ENCODE data around the gene KLHL12. TPM values are rescaled to one million over a fixed set of nuclear protein-coding genes. Genes with fewer than 3 reads are reported as not detected.

The KLHL12 gene
- total RNA-seq, 2 experiments from 2014 or later, result 27.8 to 31.7 TPM

DNA sequence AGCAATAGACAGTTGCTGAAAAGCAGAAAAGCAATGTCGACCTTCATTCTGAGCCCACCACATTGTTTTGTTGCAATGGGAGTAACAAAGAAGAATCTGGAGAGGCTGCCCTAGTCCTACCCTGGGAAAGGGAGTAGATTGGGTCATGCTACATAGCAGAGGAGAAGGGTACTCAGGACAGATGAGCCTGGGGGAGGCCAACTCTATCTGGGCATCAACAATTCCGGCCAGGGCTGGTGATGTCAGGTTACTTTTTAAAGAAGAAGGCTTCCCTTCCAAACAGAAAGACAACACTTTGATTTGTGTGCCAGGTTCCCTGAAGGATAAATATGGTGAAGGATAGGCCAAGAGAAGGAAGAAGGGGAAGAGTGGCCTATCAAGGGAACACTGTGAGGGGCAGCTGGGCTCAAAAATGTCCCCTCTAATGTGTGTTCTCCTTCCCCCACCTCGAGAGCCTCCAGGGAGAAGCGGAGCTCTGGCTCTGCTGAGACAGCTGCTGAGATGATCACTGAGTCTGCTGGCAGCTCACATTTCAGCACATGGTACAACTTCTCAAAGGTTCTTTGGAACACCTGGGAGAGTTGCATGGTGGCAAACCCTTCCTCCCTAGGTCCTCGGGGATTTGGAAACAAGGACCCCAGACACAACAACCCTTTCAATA lies 34.3 kb upstream of the KLHL12 start:
- peaks cover 28% of the 10 kb centered on the region for H3K4me1 Mint-ChIP-seq (ENCODE audit: low read depth)
- no peaks in the 10 kb centered on the region for H3K27me3 Mint-ChIP-seq (ENCODE audit: low read depth)
- DNase-seq (no peak), ATAC-seq (no peak)
- H3K4me3 Mint-ChIP-seq, result no peak overlapping the region
- H3K36me3 Mint-ChIP-seq (ENCODE audit: low read depth), result peaks cover 11% of the 10 kb centered on the region
- H3K9me3 Mint-ChIP-seq (ENCODE audit: insufficient read depth), result no peaks in the 10 kb centered on the region
- CTCF ChIA-PET, result interaction anchor here (0.8 kb wide), 1 partner anchor 38 kb away, joined by 3 read pairs; no protein-coding TSS in a partner anchor
- H3K27ac Mint-ChIP-seq, result no peak overlapping the region
- POLR2A ChIA-PET, result no interaction called here

- H3K4me3 Mint-ChIP-seq, result no peak overlapping the region
- ChIA-PET POLR2A (interaction anchor here (1.0 kb wide), 2 partner anchors 8 to 18 kb away, joined by 3 to 5 read pairs; no protein-coding TSS in a partner anchor), CTCF (interaction anchor here (1.0 to 1.9 kb wide), 2 partner anchors 9 to 40 kb away, joined by 4 to 5 read pairs; no protein-coding TSS in a partner anchor)
- peaks cover 32% of the 10 kb centered on the region for H3K4me1 Mint-ChIP-seq (ENCODE audit: low read depth)
- no peak for ATAC-seq
- DNase-seq, result no peak
- H3K36me3 Mint-ChIP-seq (ENCODE audit: low read depth), result peaks cover 9% of the 10 kb centered on the region
- no peaks in the 10 kb centered on the region for H3K9me3 Mint-ChIP-seq (ENCODE audit: insufficient read depth)
- no peak overlapping the region for H3K27ac Mint-ChIP-seq
- H3K27me3 Mint-ChIP-seq (ENCODE audit: low read depth), result no peaks in the 10 kb centered on the region
These were observed 32.2 kb upstream of the KLHL12 start for GRCh38 chr1:202959276-202959620.

GRCh38 chr1:202958544-202959275 lies 31.7 kb upstream of the KLHL12 start:
- Mint-ChIP-seq H3K9me3 (ENCODE audit: insufficient read depth) (no peaks in the 10 kb centered on the region), H3K27me3 (ENCODE audit: low read depth) (no peaks in the 10 kb centered on the region), H3K4me1 (ENCODE audit: low read depth) (peaks cover 36% of the 10 kb centered on the region), H3K4me3 (peak overlapping the region; percentile 78), H3K36me3 (ENCODE audit: low read depth) (peaks cover 10% of the 10 kb centered on the region), H3K27ac (peak overlapping the region; percentile 75)
- ChIA-PET POLR2A (interaction anchor here (1.0 kb wide), 1 partner anchor 19 kb away, joined by 5 read pairs; no protein-coding TSS in a partner anchor), CTCF (interaction anchor here (1.0 to 1.9 kb wide), 3 partner anchors 9 to 41 kb away, joined by 3 to 5 read pairs (median 4); no protein-coding TSS in a partner anchor)
- peak; percentile 38 for DNase-seq
- peak; percentile 10 for ATAC-seq

DNA sequence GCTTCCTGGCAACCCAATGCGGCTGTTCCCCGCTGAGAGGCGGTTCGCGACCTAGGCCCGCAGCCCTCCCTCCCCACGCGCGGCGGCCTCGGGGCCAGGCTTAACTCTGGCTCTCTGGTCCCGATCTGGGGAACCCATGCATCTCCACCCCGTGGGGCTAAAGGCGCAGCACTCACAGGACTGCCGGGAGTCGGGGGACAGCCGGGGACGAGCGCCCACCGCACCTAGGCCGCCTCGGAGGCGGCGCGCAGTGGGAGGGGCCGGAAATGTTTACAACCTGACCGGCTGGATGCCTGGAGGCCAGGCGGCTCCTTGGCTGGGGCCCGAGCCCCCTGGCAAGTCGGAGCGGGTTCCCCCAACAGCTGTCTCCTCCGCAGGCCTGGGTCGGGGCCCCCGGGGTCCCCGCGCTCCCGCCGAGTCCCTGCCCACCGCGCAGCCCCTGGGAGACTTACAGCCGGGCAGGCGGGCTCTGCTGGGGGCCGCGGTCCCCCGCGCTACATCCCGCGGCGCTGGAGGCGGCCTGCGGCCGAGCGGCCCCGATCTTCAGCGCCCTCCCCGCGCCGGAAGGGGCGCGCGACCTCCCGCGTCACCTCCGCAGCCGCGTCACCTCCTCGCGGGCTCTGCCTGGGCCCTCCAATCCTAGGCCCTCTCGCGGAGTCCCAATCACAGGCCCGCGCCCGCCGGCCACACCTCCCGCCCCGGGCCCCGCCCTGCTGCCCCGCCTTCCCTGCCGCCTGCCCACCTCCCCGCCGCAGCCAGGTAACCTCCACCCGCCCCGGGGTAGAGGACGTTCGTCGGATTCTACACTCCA lies 30.9 kb upstream of the KLHL12 start, which contains the start of gene ADIPOR1:
Gene ADIPOR1, minus strand, starts transcription at position 580 of the 811 bp plus-strand sequence. CDS start 7,242 bp downstream, outside the sequence.
- H3K4me3 Mint-ChIP-seq, result peak within 1 kb of the TSS; percentile 86
- peaks cover 42% of the 10 kb centered on the region for H3K4me1 Mint-ChIP-seq (ENCODE audit: low read depth)
- H3K27me3 Mint-ChIP-seq (ENCODE audit: low read depth), result no peaks in the 10 kb centered on the region
- ChIA-PET CTCF (interaction anchor here (1.0 kb wide), 1 partner anchor 10 kb away, joined by 3 read pairs; no protein-coding TSS in a partner anchor), POLR2A (no interaction called here)
- ATAC-seq, result peak; percentile 99
- H3K27ac Mint-ChIP-seq, result peak within 1 kb of the TSS; percentile 88
- DNase-seq, result peak; percentile 94
- peaks cover 10% of the 10 kb centered on the region for H3K36me3 Mint-ChIP-seq (ENCODE audit: low read depth)
- H3K9me3 Mint-ChIP-seq (ENCODE audit: insufficient read depth), result no peaks in the 10 kb centered on the region

- Mint-ChIP-seq H3K4me3 (peak overlapping the region; percentile 86), H3K9me3 (ENCODE audit: insufficient read depth) (no peaks in the 10 kb centered on the region), H3K4me1 (ENCODE audit: low read depth) (peaks cover 51% of the 10 kb centered on the region), H3K27ac (peak overlapping the region; percentile 88), H3K27me3 (ENCODE audit: low read depth) (no peaks in the 10 kb centered on the region), H3K36me3 (ENCODE audit: low read depth) (peaks cover 10% of the 10 kb centered on the region)
- ChIA-PET CTCF (no interaction called here), POLR2A (no interaction called here)
- DNase-seq (no peak), ATAC-seq (no peak)
These were observed 29.9 kb upstream of the KLHL12 start for GRCh38 chr1:202956969-202957368.

- H3K27ac Mint-ChIP-seq, result no peak overlapping the region
- H3K4me1 Mint-ChIP-seq (ENCODE audit: low read depth), result peaks cover 59% of the 10 kb centered on the region
- ChIA-PET POLR2A (interaction anchor here (0.9 to 1.1 kb wide), 3 partner anchors 10 to 64 kb away, joined by 3 to 4 read pairs (median 3); partner anchors contain the start of gene TMEM183A), CTCF (interaction anchor here (1.0 to 1.7 kb wide), 4 partner anchors 11 to 14 kb away, joined by 3 to 8 read pairs (median 6); partner anchors contain the start of gene CYB5R1)
- no peak for ATAC-seq
- no peaks in the 10 kb centered on the region for H3K27me3 Mint-ChIP-seq (ENCODE audit: low read depth)
- no peaks in the 10 kb centered on the region for H3K9me3 Mint-ChIP-seq (ENCODE audit: insufficient read depth)
- H3K36me3 Mint-ChIP-seq (ENCODE audit: low read depth), result peaks cover 23% of the 10 kb centered on the region
- no peak for DNase-seq
- no peak overlapping the region for H3K4me3 Mint-ChIP-seq
These were observed 27.2 kb upstream of the KLHL12 start for GRCh38 chr1:202954057-202954745.

GRCh38 chr1:202953392-202953791 lies 26.4 kb upstream of the KLHL12 start:
- ATAC-seq (no peak), DNase-seq (no peak)
- ChIA-PET CTCF (interaction anchor here (0.9 to 1.7 kb wide), 3 partner anchors 14 to 47 kb away, joined by 5 to 8 read pairs (median 5); partner anchors contain the start of gene CYB5R1), POLR2A (interaction anchor here (1.1 to 1.2 kb wide), 5 partner anchors 13 to 90 kb away, joined by 3 to 7 read pairs (median 4); partner anchors contain the start of gene TMEM183A)
- Mint-ChIP-seq H3K9me3 (ENCODE audit: insufficient read depth) (no peaks in the 10 kb centered on the region), H3K4me3 (no peak overlapping the region), H3K27ac (no peak overlapping the region), H3K36me3 (ENCODE audit: low read depth) (peaks cover 24% of the 10 kb centered on the region), H3K4me1 (ENCODE audit: low read depth) (peaks cover 53% of the 10 kb centered on the region), H3K27me3 (ENCODE audit: low read depth) (no peaks in the 10 kb centered on the region)

GRCh38 chr1:202952818-202953217 lies 25.8 kb upstream of the KLHL12 start:
- ATAC-seq (peak; percentile 35), DNase-seq (no peak)
- H3K4me3 Mint-ChIP-seq, result no peak overlapping the region
- POLR2A ChIA-PET, result interaction anchor here (0.8 to 1.2 kb wide), 6 partner anchors 9 to 90 kb away, joined by 3 to 7 read pairs (median 4); partner anchors contain the start of gene TMEM183A
- H3K27me3 Mint-ChIP-seq (ENCODE audit: low read depth), result no peaks in the 10 kb centered on the region
- CTCF ChIA-PET, result interaction anchor here (0.7 to 1.7 kb wide), 5 partner anchors 10 to 54 kb away, joined by 3 to 8 read pairs (median 5); partner anchors contain the start of genes CYB5R1 and TMEM183A
- peaks cover 29% of the 10 kb centered on the region for H3K36me3 Mint-ChIP-seq (ENCODE audit: low read depth)
- peaks cover 52% of the 10 kb centered on the region for H3K4me1 Mint-ChIP-seq (ENCODE audit: low read depth)
- H3K27ac Mint-ChIP-seq, result no peak overlapping the region
- no peaks in the 10 kb centered on the region for H3K9me3 Mint-ChIP-seq (ENCODE audit: insufficient read depth)

DNA sequence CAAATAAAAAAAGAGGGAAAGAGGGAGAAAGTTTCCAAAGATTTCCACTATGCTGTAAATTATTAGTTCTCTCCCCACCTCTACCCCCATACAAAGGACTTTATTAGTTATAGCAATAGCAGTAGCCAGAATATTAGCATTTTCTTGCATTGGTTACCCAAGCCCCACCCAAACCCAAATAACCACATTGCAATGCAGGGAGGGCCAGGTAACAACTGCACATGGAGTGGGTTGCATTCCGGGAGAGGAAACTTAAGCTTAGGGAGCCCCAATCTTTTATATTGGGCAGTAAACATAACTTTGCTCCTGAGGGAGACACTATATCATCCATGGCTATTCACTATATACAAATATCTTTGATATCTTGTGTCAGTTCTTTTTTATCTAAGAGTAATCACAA lies 25.1 kb upstream of the KLHL12 start:
- CTCF ChIA-PET, result interaction anchor here (0.9 to 1.3 kb wide), 2 partner anchors 47 to 55 kb away, joined by 3 to 5 read pairs; partner anchors contain the start of gene TMEM183A

DNA sequence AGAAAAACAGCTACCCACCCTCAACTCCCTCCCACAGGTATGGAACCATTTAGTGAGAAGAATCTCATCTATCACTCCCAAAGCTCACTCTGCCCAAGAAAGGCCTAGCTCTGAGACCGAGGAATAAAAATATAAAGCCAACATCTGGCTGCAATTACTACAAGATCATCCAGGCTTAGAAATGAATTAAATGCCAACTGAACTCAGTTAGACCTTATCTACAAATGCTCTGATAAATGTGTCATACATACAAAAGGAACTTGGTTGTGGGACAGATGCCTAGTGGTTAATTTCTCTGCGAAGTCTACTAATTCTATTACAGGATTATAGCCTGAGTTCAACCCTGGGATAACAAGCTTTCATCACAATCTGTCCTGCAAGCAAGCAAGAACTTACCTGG lies 24.4 kb upstream of the KLHL12 start:
- no peak for DNase-seq
- H3K9me3 Mint-ChIP-seq (ENCODE audit: insufficient read depth), result no peaks in the 10 kb centered on the region
- no peaks in the 10 kb centered on the region for H3K27me3 Mint-ChIP-seq (ENCODE audit: low read depth)
- ATAC-seq, result no peak
- peaks cover 33% of the 10 kb centered on the region for H3K36me3 Mint-ChIP-seq (ENCODE audit: low read depth)
- peaks cover 41% of the 10 kb centered on the region for H3K4me1 Mint-ChIP-seq (ENCODE audit: low read depth)
- ChIA-PET CTCF (no interaction called here), POLR2A (interaction anchor here (0.8 kb wide), 1 partner anchor 8 kb away, joined by 3 read pairs; no protein-coding TSS in a partner anchor)
- H3K4me3 Mint-ChIP-seq, result no peak overlapping the region
- peak overlapping the region; percentile 18 for H3K27ac Mint-ChIP-seq

More for the DNA sequence above, 25.1 kb upstream of the KLHL12 start:
- H3K27ac Mint-ChIP-seq, result no peak overlapping the region
- H3K4me1 Mint-ChIP-seq (ENCODE audit: low read depth), result peaks cover 48% of the 10 kb centered on the region
- H3K36me3 Mint-ChIP-seq (ENCODE audit: low read depth), result peaks cover 30% of the 10 kb centered on the region
- H3K9me3 Mint-ChIP-seq (ENCODE audit: insufficient read depth), result no peaks in the 10 kb centered on the region
- H3K4me3 Mint-ChIP-seq, result no peak overlapping the region
- ATAC-seq (no peak), DNase-seq (no peak)
- POLR2A ChIA-PET, result interaction anchor here (0.8 to 1.2 kb wide), 4 partner anchors 8 to 89 kb away, joined by 3 to 7 read pairs (median 4); no protein-coding TSS in a partner anchor
- H3K27me3 Mint-ChIP-seq (ENCODE audit: low read depth), result no peaks in the 10 kb centered on the region
